Type B pancreatic cell (in vitro differentiated cells): ENCODE measurements around the gene DOCK4. TPM values are rescaled to one million over a fixed set of nuclear protein-coding genes. Genes with fewer than 3 reads are reported as not detected.

Experiments used
- DNase-seq: peaks from one replicate; pipeline ENCODE4 v3.0.0; 2021; ENCODE audit warnings: mixed read lengths; ENCODE audit not compliant: unreplicated experiment; ENCODE audit errors: extremely low spot score
- H3K27ac Mint-ChIP-seq: 2 replicates; pipeline ENCODE4 v1.8.0; 2021; ENCODE audit warnings: mild to moderate bottlenecking, mixed read lengths
- H3K27me3 Mint-ChIP-seq: 2 replicates; pipeline ENCODE4 v1.8.0; 2021; ENCODE audit warnings: mixed read lengths
- H3K36me3 Mint-ChIP-seq: 2 replicates; pipeline ENCODE4 v1.8.0; 2021; ENCODE audit warnings: mixed read lengths
- H3K4me1 Mint-ChIP-seq: one replicate; pipeline ENCODE4 v1.8.0; 2021; ENCODE audit warnings: mixed read lengths; ENCODE audit not compliant: unreplicated experiment
- H3K4me3 Mint-ChIP-seq: 2 replicates; pipeline ENCODE4 v1.8.0; 2021; ENCODE audit warnings: mild to moderate bottlenecking, mixed read lengths
- H3K9me3 Mint-ChIP-seq: 2 replicates; pipeline ENCODE4 v1.8.0; 2021; ENCODE audit warnings: mixed read lengths
- total RNA-seq: library from RNA; stranded (reverse); gene quantifications from 2 replicates; pipeline ENCODE4 v1.2.1, GENCODE V29; 2021; ENCODE audit warnings: low replicate concordance
- TF ChIP-seq, protein P1 (sequence below): fragments of 200-600 bp; sonication (generic); conservative IDR thresholded peaks from 2 replicates; pipeline ENCODE4 v1.5.0; 2021; ENCODE audit warnings: antibody characterized with exemption, mild to moderate bottlenecking

DOCK4 gene
- total RNA-seq, 1 donor from 2014 or later, result 24.6 TPM

GRCh38 chr7:111841596-111842205 lies 364.5 kb downstream of the DOCK4 start:
- no peaks in the 10 kb centered on the region for H3K27me3 Mint-ChIP-seq
- TF ChIP-seq, protein P1, sequence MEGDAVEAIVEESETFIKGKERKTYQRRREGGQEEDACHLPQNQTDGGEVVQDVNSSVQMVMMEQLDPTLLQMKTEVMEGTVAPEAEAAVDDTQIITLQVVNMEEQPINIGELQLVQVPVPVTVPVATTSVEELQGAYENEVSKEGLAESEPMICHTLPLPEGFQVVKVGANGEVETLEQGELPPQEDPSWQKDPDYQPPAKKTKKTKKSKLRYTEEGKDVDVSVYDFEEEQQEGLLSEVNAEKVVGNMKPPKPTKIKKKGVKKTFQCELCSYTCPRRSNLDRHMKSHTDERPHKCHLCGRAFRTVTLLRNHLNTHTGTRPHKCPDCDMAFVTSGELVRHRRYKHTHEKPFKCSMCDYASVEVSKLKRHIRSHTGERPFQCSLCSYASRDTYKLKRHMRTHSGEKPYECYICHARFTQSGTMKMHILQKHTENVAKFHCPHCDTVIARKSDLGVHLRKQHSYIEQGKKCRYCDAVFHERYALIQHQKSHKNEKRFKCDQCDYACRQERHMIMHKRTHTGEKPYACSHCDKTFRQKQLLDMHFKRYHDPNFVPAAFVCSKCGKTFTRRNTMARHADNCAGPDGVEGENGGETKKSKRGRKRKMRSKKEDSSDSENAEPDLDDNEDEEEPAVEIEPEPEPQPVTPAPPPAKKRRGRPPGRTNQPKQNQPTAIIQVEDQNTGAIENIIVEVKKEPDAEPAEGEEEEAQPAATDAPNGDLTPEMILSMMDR, result no peak
- no peak overlapping the region for H3K4me3 Mint-ChIP-seq

GRCh38 chr7:111840528-111840927 lies 365.7 kb downstream of the DOCK4 start:
- Mint-ChIP-seq H3K27ac (no peak overlapping the region), H3K36me3 (peaks cover 28% of the 10 kb centered on the region), H3K9me3 (peaks cover 7% of the 10 kb centered on the region), H3K4me3 (no peak overlapping the region), H3K4me1 (no peaks in the 10 kb centered on the region), H3K27me3 (no peaks in the 10 kb centered on the region)
- TF ChIP-seq, protein P1, result no peak
- DNase-seq, result no peak

More at GRCh38 chr7:111841596-111842205, 364.5 kb downstream of the DOCK4 start:
- peaks cover 2% of the 10 kb centered on the region for H3K9me3 Mint-ChIP-seq
- no peak overlapping the region for H3K27ac Mint-ChIP-seq
- DNase-seq, result no peak
- H3K36me3 Mint-ChIP-seq, result peaks cover 28% of the 10 kb centered on the region
- peaks cover under 1% of the 10 kb centered on the region for H3K4me1 Mint-ChIP-seq

DNA sequence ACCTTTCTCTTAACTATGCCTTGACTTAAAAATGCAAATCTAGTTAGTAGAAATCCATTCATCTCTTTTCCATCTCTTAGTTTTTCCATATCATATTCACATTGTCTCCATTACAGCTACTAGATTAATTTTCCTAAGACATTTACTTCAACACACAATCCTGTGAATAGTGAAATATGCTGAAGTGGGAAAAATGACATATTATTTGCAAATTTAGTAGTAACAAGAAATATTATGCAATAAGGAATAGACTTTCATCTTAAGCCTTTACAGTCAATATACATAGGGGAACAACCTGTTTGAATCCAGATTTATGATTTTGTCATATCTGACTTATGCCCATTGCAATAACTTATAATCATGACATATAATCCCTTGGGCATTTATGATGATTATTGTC lies 366.9 kb downstream of the DOCK4 start:
- Mint-ChIP-seq H3K27me3 (no peaks in the 10 kb centered on the region), H3K36me3 (peaks cover 24% of the 10 kb centered on the region), H3K4me1 (no peaks in the 10 kb centered on the region), H3K9me3 (peaks cover 7% of the 10 kb centered on the region), H3K4me3 (no peak overlapping the region), H3K27ac (no peak overlapping the region)
- TF ChIP-seq, protein P1, result no peak
- no peak for DNase-seq

DNA sequence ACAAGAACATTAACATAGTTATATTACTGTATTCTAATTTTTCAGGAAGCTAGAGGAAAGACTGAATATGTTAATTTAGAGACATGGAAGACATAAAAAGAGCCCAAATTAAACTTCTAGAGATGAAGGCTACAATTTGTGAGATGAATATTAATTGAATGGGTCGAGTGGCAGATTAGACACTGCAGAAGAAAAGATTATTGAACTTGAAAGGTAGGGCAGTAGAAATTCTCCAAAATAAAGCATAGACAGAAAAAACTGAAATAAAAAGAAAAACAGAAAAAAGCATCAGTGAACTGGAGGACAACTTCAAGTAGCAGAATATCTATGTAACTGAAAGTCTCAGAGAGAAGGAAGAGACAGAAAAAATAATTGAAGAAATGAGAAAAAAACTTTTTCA lies 369.6 kb downstream of the DOCK4 start:
- DNase-seq, result no peak
- no peaks in the 10 kb centered on the region for H3K27me3 Mint-ChIP-seq

GRCh38 chr7:111835066-111835465 lies 371.1 kb downstream of the DOCK4 start:
- Mint-ChIP-seq H3K36me3 (peaks cover 30% of the 10 kb centered on the region), H3K4me3 (no peak overlapping the region), H3K4me1 (no peaks in the 10 kb centered on the region), H3K9me3 (peaks cover 7% of the 10 kb centered on the region), H3K27me3 (no peaks in the 10 kb centered on the region), H3K27ac (no peak overlapping the region)
- TF ChIP-seq, protein P1, result no peak
- DNase-seq, result no peak

More for the DNA sequence above, 369.6 kb downstream of the DOCK4 start:
- Mint-ChIP-seq H3K27ac (no peak overlapping the region), H3K36me3 (peaks cover 22% of the 10 kb centered on the region), H3K4me1 (no peaks in the 10 kb centered on the region), H3K4me3 (no peak overlapping the region), H3K9me3 (peaks cover 7% of the 10 kb centered on the region)
- TF ChIP-seq, protein P1, result no peak
